Effector CD8-positive, alpha-beta T cell (primary cell): ENCODE data around the gene FBXO2.

Experiments
- DNase-seq: peaks from one replicate; lab custom pipeline; 2025; lab: John Stamatoyannopoulos, UW

FBXO2 gene

GRCh38 chr1:11682287-11682771, 28.1 kb upstream of the FBXO2 start:
- DNase-seq, result no peak

GRCh38 chr1:11681071-11681771, 27.0 kb upstream of the FBXO2 start, which contains the start of gene MAD2L2:
MAD2L2 (minus strand) TSS chr1:11681148; CDS start chr1:11680601, 547 bp downstream.
- DNase-seq, result peak; percentile 86

- no peak for DNase-seq
These were observed 26.2 kb upstream of the FBXO2 start for GRCh38 chr1:11680270-11681070.

GRCh38 chr1:11678442-11678841, 24.2 kb upstream of the FBXO2 start:
- no peak for DNase-seq

- DNase-seq, result no peak
These were observed 22.3 kb upstream of the FBXO2 start for GRCh38 chr1:11676386-11677103.

GRCh38 chr1:11675325-11675724, 21.1 kb upstream of the FBXO2 start:
- no peak for DNase-seq

GRCh38 chr1:11674488-11674887, 20.3 kb upstream of the FBXO2 start:
- no peak for DNase-seq

GRCh38 chr1:11673089-11673769, 19.0 kb upstream of the FBXO2 start:
- no peak for DNase-seq

GRCh38 chr1:11671544-11672286, 17.5 kb upstream of the FBXO2 start:
- DNase-seq, result no peak

- DNase-seq, result no peak
These were observed 16.9 kb upstream of the FBXO2 start for GRCh38 chr1:11671205-11671543.

GRCh38 chr1:11670747-11671146, 16.5 kb upstream of the FBXO2 start:
- no peak for DNase-seq

- DNase-seq, result no peak
These were observed 14.3 kb upstream of the FBXO2 start for GRCh38 chr1:11668516-11668915.

GRCh38 chr1:11664336-11665065, 10.3 kb upstream of the FBXO2 start:
- peak; percentile 9 for DNase-seq

- no peak for DNase-seq
These were observed 6.9 kb upstream of the FBXO2 start for GRCh38 chr1:11661103-11661502.

GRCh38 chr1:11659748-11660147, 5.5 kb upstream of the FBXO2 start:
- DNase-seq, result no peak

GRCh38 chr1:11658542-11658941, 4.3 kb upstream of the FBXO2 start:
- DNase-seq, result no peak

- DNase-seq, result no peak
These were observed 3.4 kb upstream of the FBXO2 start for GRCh38 chr1:11657654-11658053.

- no peak for DNase-seq
These were observed 945 bp upstream of the FBXO2 start for GRCh38 chr1:11654939-11655808.

GRCh38 chr1:11653861-11654136, 430 bp downstream of the FBXO2 start:
- DNase-seq, result no peak
